B cell (primary cell): ENCODE results near the gene JPH2. TPM values are rescaled to one million over a fixed set of nuclear protein-coding genes. Genes with fewer than 3 reads are reported as not detected.

Experiments used
- ATAC-seq: fragments of 200-7000 bp; cut with Tn5 transposase; one replicate; pipeline ENCODE4 v1.10.0; 2021; ENCODE audit warnings: low read depth, mild to moderate bottlenecking, moderate number of reproducible peaks, moderate library complexity
- CTCF ChIA-PET: fragments of 350-600 bp; sonication (Branson Sonifier 250); formaldehyde crosslinking; loops from one replicate; lab custom pipeline; 2021; ENCODE audit warnings: antibody characterized with exemption, inconsistent platforms; lab: Charles Lee
- POLR2A ChIA-PET: fragments of 350-600 bp; sonication (Branson Sonifier 250); formaldehyde crosslinking; loops from one replicate; lab custom pipeline; 2021; ENCODE audit warnings: antibody characterized with exemption; lab: Charles Lee
- DNase-seq: peaks from one replicate; pipeline ENCODE4 v3.0.0; 2013
- H2AFZ ChIP-seq: 2 replicates; pipeline ENCODE4 v1.6.1; 2012; ENCODE audit warnings: mild to moderate bottlenecking, low read depth, low read length; ENCODE audit not compliant: insufficient read depth, poor library complexity, severe bottlenecking
- H3K27ac ChIP-seq, 2 donors: 1 replicate in 1 of 2; 2 replicates in 1 of 2; pipeline ENCODE4 v1.5.1; 2012 to 2013; ENCODE audit warnings: low read length in 2 of 2, mild to moderate bottlenecking in 2 of 2, moderate library complexity in 1 of 2
- H3K27me3 ChIP-seq, 4 experiments: fragments of 200-600 bp in 1 of 4; sonication (generic) in 1 of 4; replicated peaks in 1 of 4; 1 replicate in 2 of 4; 2 replicates in 2 of 4; pipeline versions ENCODE4 v1.6.1 to v1.7.0; 2013 to 2016; ENCODE audit warnings: low read length in 3 of 4, mild to moderate bottlenecking in 2 of 4, mixed read lengths in 1 of 4, moderate library complexity in 1 of 4; ENCODE audit not compliant: insufficient read depth in 4 of 4, control insufficient read depth in 3 of 4; ENCODE audit errors: control extremely low read depth in 1 of 4
- H3K36me3 ChIP-seq, 2 experiments: replicated peaks in 1 of 2; 1 replicate in 1 of 2; 2 replicates in 1 of 2; pipeline versions ENCODE4 v1.6.1 to v1.7.1; 2013; ENCODE audit warnings: low read length in 1 of 2; ENCODE audit not compliant: insufficient read depth in 2 of 2, control insufficient read depth in 1 of 2; ENCODE audit errors: control extremely low read depth in 1 of 2, extremely low read depth in 1 of 2
- H3K4me1 ChIP-seq, 2 donors: fragments of 200-600 bp in 1 of 2; sonication (generic) in 1 of 2; 1 replicate in 1 of 2; 2 replicates in 1 of 2; pipeline versions ENCODE4 v1.5.1 to v1.6.1; 2013 to 2017; ENCODE audit warnings: low read length in 2 of 2; ENCODE audit not compliant: control insufficient read depth in 2 of 2, insufficient read depth in 2 of 2
- H3K4me2 ChIP-seq: replicated peaks from 2 replicates; pipeline ENCODE3; 2012; ENCODE audit warnings: mild to moderate bottlenecking, low read depth, low read length; ENCODE audit not compliant: poor library complexity, severe bottlenecking
- H3K4me3 ChIP-seq, 5 experiments: fragments of 200-600 bp in 1 of 5; sonication (generic) in 1 of 5; 1 replicate in 3 of 5; 2 replicates in 2 of 5; pipeline versions ENCODE4 v1.5.1 to v1.7.0; 2011 to 2016; ENCODE audit warnings: low read length in 4 of 5, mild to moderate bottlenecking in 4 of 5, low read depth in 2 of 5, control low read depth in 1 of 5, moderate library complexity in 1 of 5; ENCODE audit not compliant: insufficient read depth in 1 of 5; ENCODE audit errors: control extremely low read depth in 1 of 5, extremely low read depth in 1 of 5
- H3K79me2 ChIP-seq: fragments of 200-600 bp; sonication (generic); one replicate; pipeline ENCODE4 v1.6.0; 2016; ENCODE audit warnings: low read length; ENCODE audit not compliant: control insufficient read depth, insufficient read depth
- H3K9ac ChIP-seq: fragments of 200-600 bp; sonication (generic); 2 replicates; pipeline ENCODE4 v1.6.1; 2017; ENCODE audit warnings: mild to moderate bottlenecking, low read length, moderate library complexity
- H3K9me3 ChIP-seq, 3 donors: one replicate each; pipeline versions ENCODE4 v1.6.1 to v1.7.1; 2013; ENCODE audit warnings: low read length in 2 of 3; ENCODE audit not compliant: control insufficient read depth in 2 of 3, insufficient read depth in 1 of 3; ENCODE audit errors: control extremely low read depth in 1 of 3
- H4K20me1 ChIP-seq: 2 replicates; pipeline ENCODE4 v1.6.0; 2012; ENCODE audit warnings: mild to moderate bottlenecking, low read length; ENCODE audit not compliant: insufficient read depth, control insufficient read depth, poor library complexity, severe bottlenecking
- H3K27ac Mint-ChIP-seq: one replicate; pipeline ENCODE4 v1.8.0; 2021; ENCODE audit warnings: mixed read lengths
- H3K27me3 Mint-ChIP-seq: one replicate; pipeline ENCODE4 v1.8.0; 2021; ENCODE audit warnings: mixed read lengths
- H3K4me1 Mint-ChIP-seq: one replicate; pipeline ENCODE4 v1.8.0; 2021; ENCODE audit warnings: mixed read lengths
- H3K4me3 Mint-ChIP-seq: one replicate; pipeline ENCODE4 v1.8.0; 2021; ENCODE audit warnings: mixed read lengths
- H3K9me3 Mint-ChIP-seq: one replicate; pipeline ENCODE4 v1.8.0; 2022; ENCODE audit warnings: mixed read lengths; ENCODE audit not compliant: insufficient read depth
- CTCF ChIP-seq: fragments of 200-600 bp; IDR thresholded peaks from one replicate; pipeline ENCODE4 v1.8.0; 2022; ENCODE audit warnings: antibody characterized with exemption, mild to moderate bottlenecking
- EZH2 ChIP-seq: IDR thresholded peaks from 2 replicates; pipeline ENCODE4 v1.6.1; 2012; ENCODE audit warnings: borderline replicate concordance, low read depth, mild to moderate bottlenecking, moderate library complexity, low read length; ENCODE audit not compliant: insufficient read depth, poor library complexity, severe bottlenecking
- WGBS: methylation state at CpG from one replicate; pipeline ENCODE4 v1.1.5; 2013; ENCODE audit warnings: missing lambda C conversion rate; ENCODE audit not compliant: insufficient coverage; 5-methylcytosine and 5-hydroxymethylcytosine counted together
- intact Hi-C: fragments of 100-400 bp; cut with micrococcal nuclease; formaldehyde crosslinking; loops from one replicate; pipeline ENCODE4 v1.10.0; 2022
- polyA plus RNA-seq: library from polyadenylated mRNA; depleted of rRNA; stranded (reverse); fragments of >200 nt; gene quantifications from 2 replicates; pipeline ENCODE4 v1.2.3, GENCODE V29; 2012
- total RNA-seq, 2 donors: library from RNA; stranded (reverse); fragments of 120-200 nt in 1 of 2; gene quantifications; 1 replicate in 1 of 2; 2 replicates in 1 of 2; pipeline versions ENCODE4 v1.2.3 to v1.2.4, GENCODE V29; 2013 to 2022

The JPH2 gene
- total and polyA plus RNA-seq, 2 donors (not counting 1 experiment from before 2014, with no cell fraction given): 0.10 TPM; not detected in 1

GRCh38 chr20:44095831-44096230 is 91.2 kb downstream of the JPH2 start:
- no peaks in the 10 kb centered on the region for H3K4me1 Mint-ChIP-seq
- intact Hi-C loops: no loop called here
- WGBS: 85% methylated on average over 6 of the region's 7 CpGs
- peaks cover 0 to 7% (median 1%) of the 10 kb centered on the region in 4 experiments for H3K27me3 ChIP-seq
- ChIA-PET CTCF (interaction anchor here (0.9 kb wide), 2 partner anchors 40 to 647 kb away, joined by 3 to 4 read pairs; no protein-coding TSS in a partner anchor), POLR2A (no interaction called here)
- no peaks in the 10 kb centered on the region for H3K9me3 Mint-ChIP-seq
- no peaks in the 10 kb centered on the region for H4K20me1 ChIP-seq
- no peaks in the 10 kb centered on the region for H3K36me3 ChIP-seq
- no peaks in the 10 kb centered on the region for H3K9me3 ChIP-seq
- no peak overlapping the region for H3K27ac Mint-ChIP-seq
- ATAC-seq: no peak
- no peak overlapping the region for H3K9ac ChIP-seq
- no peak overlapping the region for H3K4me3 ChIP-seq
- H2AFZ ChIP-seq: no peak overlapping the region
- H3K27me3 Mint-ChIP-seq: peaks cover 34% of the 10 kb centered on the region
- H3K27ac ChIP-seq: no peak overlapping the region
- no peaks in the 10 kb centered on the region for H3K4me1 ChIP-seq
- no peaks in the 10 kb centered on the region for H3K79me2 ChIP-seq
- TF ChIP-seq EZH2 (no peak), CTCF (no peak)
- DNase-seq: no peak
- H3K4me3 Mint-ChIP-seq: no peak overlapping the region
- no peak overlapping the region for H3K4me2 ChIP-seq

DNA sequence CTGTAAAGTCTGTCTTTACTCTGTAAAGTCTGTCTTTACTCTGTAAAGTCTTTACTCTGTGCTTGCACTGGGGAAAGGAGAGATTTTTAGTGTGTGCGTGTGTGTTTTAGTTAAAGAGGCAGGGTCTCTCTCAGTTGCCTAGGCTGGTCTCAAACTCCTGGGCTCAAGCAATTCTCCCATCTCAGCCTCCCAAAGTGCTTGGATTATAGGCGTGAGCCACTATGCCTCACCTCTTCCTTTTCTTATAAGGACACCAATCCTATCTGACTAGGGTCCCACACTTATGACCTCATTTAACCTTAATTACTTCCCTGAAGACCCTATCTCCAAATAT is 93.8 kb downstream of the JPH2 start:
- H3K9ac ChIP-seq: no peak overlapping the region
- peaks cover 0 to 6% (median 2%) of the 10 kb centered on the region in 4 experiments for H3K27me3 ChIP-seq
- intact Hi-C loops: no loop called here
- no peaks in the 10 kb centered on the region for H3K4me1 Mint-ChIP-seq
- H3K9me3 Mint-ChIP-seq: no peaks in the 10 kb centered on the region
- H3K27ac Mint-ChIP-seq: no peak overlapping the region
- H3K27me3 Mint-ChIP-seq: peaks cover 20% of the 10 kb centered on the region
- H3K4me3 Mint-ChIP-seq: no peak overlapping the region
- WGBS: no CpG with 5 or more reads among the region's 2 CpGs
- no peak overlapping the region for H3K4me3 ChIP-seq
- ChIA-PET CTCF (no interaction called here), POLR2A (no interaction called here)
- H3K9me3 ChIP-seq: no peaks in the 10 kb centered on the region
- H3K4me1 ChIP-seq: no peaks in the 10 kb centered on the region
- no peak overlapping the region for H3K4me2 ChIP-seq
- H3K27ac ChIP-seq: no peak overlapping the region
- DNase-seq (no peak), ATAC-seq (no peak)
- H2AFZ ChIP-seq: no peak overlapping the region
- no peaks in the 10 kb centered on the region for H3K36me3 ChIP-seq
- H3K79me2 ChIP-seq: no peaks in the 10 kb centered on the region
- no peaks in the 10 kb centered on the region for H4K20me1 ChIP-seq
- TF ChIP-seq CTCF: no peak
- TF ChIP-seq EZH2: no peak
